NCI-H2107 (cell line): ENCODE data around the gene TENM4.
"Not testable (repeated sequence)": the region's sequence is repeated elsewhere in the genome, so short reads cannot be mapped to it uniquely, and the experiment has no call there.

Experiments used
- DNase-seq: peaks from one replicate; lab custom pipeline; 2025; lab: John Stamatoyannopoulos, UW

TENM4 gene

GRCh38 chr11:78893996-78894395, 546.8 kb downstream of the TENM4 start:
- DNase-seq, result no peak

- no peak for DNase-seq
These were observed 551.1 kb downstream of the TENM4 start for GRCh38 chr11:78889698-78890097.

GRCh38 chr11:78886616-78887015, 554.2 kb downstream of the TENM4 start:
- no peak for DNase-seq

GRCh38 chr11:78884761-78885160, 556.1 kb downstream of the TENM4 start:
- DNase-seq, result no peak

- no peak for DNase-seq
These were observed 557.3 kb downstream of the TENM4 start for GRCh38 chr11:78883506-78883905.

- DNase-seq, result not testable (repeated sequence)
These were observed 561.5 kb downstream of the TENM4 start for GRCh38 chr11:78879094-78879980.

- DNase-seq, result no peak
These were observed 562.2 kb downstream of the TENM4 start for GRCh38 chr11:78878631-78879030.

- no peak for DNase-seq
These were observed 564.2 kb downstream of the TENM4 start for GRCh38 chr11:78876676-78877075.

GRCh38 chr11:78870655-78871054, 570.2 kb downstream of the TENM4 start:
- DNase-seq, result no peak

- DNase-seq, result no peak
These were observed 571.5 kb downstream of the TENM4 start for GRCh38 chr11:78869293-78869692.

- DNase-seq, result no peak
These were observed 572.3 kb downstream of the TENM4 start for GRCh38 chr11:78868563-78868962.

GRCh38 chr11:78860720-78861422, 580.0 kb downstream of the TENM4 start:
- no peak for DNase-seq

- DNase-seq, result no peak
These were observed 583.1 kb downstream of the TENM4 start for GRCh38 chr11:78857688-78858087.

GRCh38 chr11:78856211-78856610, 584.6 kb downstream of the TENM4 start:
- DNase-seq, result no peak

- DNase-seq, result no peak
These were observed 585.7 kb downstream of the TENM4 start for GRCh38 chr11:78855116-78855515.

- no peak for DNase-seq
These were observed 587.3 kb downstream of the TENM4 start for GRCh38 chr11:78853521-78853920.

GRCh38 chr11:78851878-78852586, 588.8 kb downstream of the TENM4 start:
- DNase-seq, result no peak

GRCh38 chr11:78850078-78850477, 590.8 kb downstream of the TENM4 start:
- no peak for DNase-seq

- DNase-seq, result no peak
These were observed 594.6 kb downstream of the TENM4 start for GRCh38 chr11:78846269-78846668.

- no peak for DNase-seq
These were observed 595.3 kb downstream of the TENM4 start for GRCh38 chr11:78845496-78845895.

GRCh38 chr11:78841456-78842060, 599.3 kb downstream of the TENM4 start:
- no peak for DNase-seq

- DNase-seq, result no peak
These were observed 600.2 kb downstream of the TENM4 start for GRCh38 chr11:78840623-78841022.
